Measurements from ENCODE around the gene KCNJ6. TPM values are rescaled to one million over a fixed set of nuclear protein-coding genes. Genes with fewer than 3 reads are reported as not detected.

Gene KCNJ6
- total RNA-seq, 1 donor from 2014 or later = not detected

GRCh38 chr21:37905291-37905690, 11.0 kb downstream of the KCNJ6 start:
- no peak for DNase-seq (ENCODE audit: low spot score)

- DNase-seq (ENCODE audit: low spot score) = no peak
Measured at GRCh38 chr21:37904856-37905255, 11.4 kb downstream of the KCNJ6 start.

GRCh38 chr21:37903396-37903795, 12.9 kb downstream of the KCNJ6 start:
- no peak for DNase-seq (ENCODE audit: low spot score)

GRCh38 chr21:37899146-37899545, 17.1 kb downstream of the KCNJ6 start:
- DNase-seq (ENCODE audit: low spot score) = no peak

DNA sequence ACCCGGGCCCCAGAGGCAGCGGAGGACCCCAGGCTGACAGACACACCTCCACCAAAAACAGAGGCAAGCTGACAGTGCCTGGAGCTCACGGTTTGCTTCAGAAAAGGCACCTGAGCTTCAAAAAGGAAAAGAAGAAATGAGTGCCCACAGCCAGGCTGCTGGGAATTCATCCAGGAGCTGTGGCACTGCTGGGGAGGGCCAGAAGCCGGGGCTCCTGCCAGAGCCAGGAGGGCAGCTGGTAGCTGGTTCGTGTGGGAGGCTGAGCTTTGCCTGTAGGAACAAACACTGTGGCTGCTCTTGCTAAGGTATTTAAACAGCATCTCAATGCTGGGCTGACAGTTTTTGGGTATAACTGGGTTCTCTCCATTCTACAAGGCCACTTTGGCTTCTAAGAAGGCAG, 19.5 kb downstream of the KCNJ6 start:
- DNase-seq (ENCODE audit: low spot score) = no peak

- no peak for DNase-seq (ENCODE audit: low spot score)
Measured at GRCh38 chr21:37891972-37892371, 24.3 kb downstream of the KCNJ6 start.

GRCh38 chr21:37888659-37889058, 27.6 kb downstream of the KCNJ6 start:
- no peak for DNase-seq (ENCODE audit: low spot score)

GRCh38 chr21:37886726-37887299, 29.4 kb downstream of the KCNJ6 start:
- DNase-seq (ENCODE audit: low spot score) = no peak

DNA sequence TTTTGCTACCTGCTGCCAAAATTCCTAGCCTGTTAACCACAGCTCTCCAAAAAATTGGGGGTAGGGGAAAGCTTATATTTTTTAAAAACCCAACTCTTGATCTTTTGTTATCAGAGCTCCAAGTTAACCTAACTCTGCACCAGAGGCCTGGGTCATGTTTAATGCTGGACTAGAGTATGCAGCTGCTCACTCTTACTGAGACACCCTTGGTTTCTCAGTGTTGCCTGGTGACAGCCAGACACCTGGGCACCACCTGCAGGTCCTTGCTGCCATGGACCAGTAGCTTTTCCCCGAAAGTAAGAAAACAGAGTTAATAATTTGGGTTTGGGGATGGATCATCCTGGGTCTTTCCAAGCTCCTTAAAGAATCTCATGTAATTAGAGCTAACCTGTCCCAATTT, 30.1 kb downstream of the KCNJ6 start:
- DNase-seq (ENCODE audit: low spot score) = no peak

- DNase-seq (ENCODE audit: low spot score) = no peak
Measured at GRCh38 chr21:37878946-37879660, 37.2 kb downstream of the KCNJ6 start.

DNA sequence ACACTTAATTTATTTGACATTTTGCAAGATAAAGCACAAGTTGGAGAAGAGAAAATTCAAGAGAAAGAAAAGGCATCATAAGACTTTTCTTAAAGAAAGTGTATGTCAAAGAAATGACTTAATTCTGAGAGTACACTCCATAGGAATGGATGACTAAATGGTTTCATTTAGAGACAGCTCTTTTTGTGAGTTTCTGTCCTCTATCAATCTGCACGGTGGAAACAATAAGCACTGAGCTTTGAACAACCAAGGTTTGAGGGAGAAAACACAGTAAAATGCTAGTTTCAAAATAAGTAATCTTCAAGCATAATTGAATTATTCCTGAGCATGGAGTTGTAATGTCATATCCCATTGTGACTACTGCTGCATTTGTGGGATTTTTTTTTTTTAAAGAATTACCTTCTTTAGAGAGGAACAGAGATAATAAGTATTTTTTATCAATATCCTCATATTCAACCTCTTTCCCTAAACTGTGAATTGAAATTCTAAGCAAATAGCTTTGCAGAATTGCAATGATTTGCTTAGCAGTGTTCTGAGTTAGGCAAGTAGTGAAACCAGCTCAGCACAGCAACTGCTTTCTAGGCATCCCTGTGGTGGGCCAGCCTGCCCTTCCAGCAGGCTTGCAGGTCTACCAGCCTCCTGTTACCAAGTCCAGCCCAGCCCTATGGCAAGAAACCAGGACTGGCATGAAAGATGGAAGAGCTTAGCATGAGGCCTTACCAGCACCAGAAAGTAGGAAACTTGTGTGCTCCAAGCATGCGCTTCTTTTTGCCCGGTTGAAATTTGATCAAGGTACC, 38.2 kb downstream of the KCNJ6 start:
- DNase-seq (ENCODE audit: low spot score) = no peak

DNA sequence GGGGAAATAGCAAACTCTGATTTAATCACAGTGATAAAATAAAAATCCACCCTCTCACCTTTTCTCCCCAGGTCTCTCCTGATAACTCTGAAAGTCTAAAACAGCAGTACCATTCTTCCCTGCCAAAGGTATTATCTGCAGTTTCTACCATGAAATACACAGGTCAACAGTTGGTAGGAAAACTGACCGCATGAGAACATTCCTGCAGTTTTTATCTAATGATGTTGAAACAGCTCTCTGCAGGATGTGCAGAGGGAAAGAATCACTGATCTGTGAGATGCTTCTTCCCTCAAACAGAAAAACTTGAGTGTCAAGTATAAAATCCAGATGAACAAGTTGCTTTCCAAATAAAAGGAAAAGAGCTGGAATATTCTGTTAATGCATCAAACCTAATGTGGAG, 39.1 kb downstream of the KCNJ6 start:
- no peak for DNase-seq (ENCODE audit: low spot score)

DNA sequence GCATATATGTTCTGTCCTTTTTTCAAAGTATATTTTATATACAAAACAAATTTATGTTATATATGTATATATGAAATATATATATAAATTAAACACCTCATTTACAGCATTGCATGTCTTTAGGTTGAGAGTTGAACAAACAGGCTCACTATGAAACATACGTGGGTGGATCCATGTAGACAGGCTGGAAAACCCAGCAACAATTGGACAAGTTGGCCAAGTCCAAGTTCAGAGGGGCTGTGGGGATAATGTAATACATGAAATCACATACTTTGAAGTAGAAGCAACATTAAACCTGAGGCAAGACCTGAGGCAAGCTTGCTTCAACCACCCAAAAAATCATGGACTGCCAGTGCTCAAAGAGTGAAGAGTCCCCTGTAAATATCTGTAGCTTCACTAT, 39.7 kb downstream of the KCNJ6 start:
- no peak for DNase-seq (ENCODE audit: low spot score)

GRCh38 chr21:37874904-37875780, 41.1 kb downstream of the KCNJ6 start:
- DNase-seq (ENCODE audit: low spot score) = no peak

GRCh38 chr21:37874481-37874880, 41.8 kb downstream of the KCNJ6 start:
- DNase-seq (ENCODE audit: low spot score) = no peak

GRCh38 chr21:37873655-37874054, 42.6 kb downstream of the KCNJ6 start:
- no peak for DNase-seq (ENCODE audit: low spot score)

DNA sequence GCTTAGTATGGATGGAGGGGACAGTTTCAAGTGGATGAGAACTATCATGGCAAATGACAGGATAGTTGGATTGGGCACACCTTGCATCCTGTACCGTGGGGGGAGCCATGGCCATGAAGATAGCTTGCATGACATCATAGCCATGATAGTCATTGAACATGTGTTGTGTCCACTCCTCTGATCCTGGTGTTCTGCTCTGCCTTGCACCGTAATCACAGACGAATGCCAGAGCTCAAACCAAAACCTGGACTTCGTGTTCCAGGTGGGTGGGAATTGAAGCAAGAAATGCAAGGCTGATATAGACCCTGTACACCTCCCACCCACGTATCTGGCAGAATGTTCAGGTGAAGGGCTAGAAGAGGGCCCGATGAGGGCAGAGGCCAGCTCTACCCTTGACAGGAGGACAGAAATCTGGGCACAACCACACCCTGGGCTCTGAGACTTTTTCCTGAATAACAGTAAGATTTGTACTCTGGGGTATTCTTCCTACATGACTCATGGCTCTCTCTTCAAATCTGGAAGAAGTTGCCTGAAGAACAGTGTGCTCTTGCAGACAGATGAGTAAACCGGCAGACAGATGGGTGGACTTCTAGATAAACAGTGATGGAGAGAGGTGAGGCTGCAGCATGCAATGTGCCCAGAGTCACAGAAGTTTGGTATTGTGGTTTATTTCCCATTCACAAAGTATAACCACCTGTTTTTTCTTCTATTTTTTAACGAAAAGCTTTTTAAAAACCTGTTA, 45.0 kb downstream of the KCNJ6 start:
- DNase-seq (ENCODE audit: low spot score) = no peak

DNA sequence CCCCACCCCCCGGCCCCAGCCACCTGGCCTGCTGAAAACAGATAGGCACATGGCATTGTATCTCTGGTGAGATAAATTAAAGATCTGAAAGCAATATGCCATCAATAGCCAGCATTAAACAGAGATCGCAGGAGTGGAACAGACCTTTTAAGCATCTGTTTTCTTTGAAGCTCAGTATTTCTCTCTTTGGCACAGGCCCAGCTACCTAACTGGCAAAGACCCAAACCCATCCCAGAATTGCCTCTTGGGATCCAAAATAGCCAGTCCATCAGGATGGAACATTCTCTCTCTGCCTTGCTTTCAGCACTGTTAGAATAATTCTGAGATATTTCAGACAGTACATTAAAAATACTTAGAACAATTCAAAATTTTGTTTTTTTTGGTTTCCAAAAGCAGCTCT, 46.0 kb downstream of the KCNJ6 start:
- DNase-seq (ENCODE audit: low spot score) = no peak

DNA sequence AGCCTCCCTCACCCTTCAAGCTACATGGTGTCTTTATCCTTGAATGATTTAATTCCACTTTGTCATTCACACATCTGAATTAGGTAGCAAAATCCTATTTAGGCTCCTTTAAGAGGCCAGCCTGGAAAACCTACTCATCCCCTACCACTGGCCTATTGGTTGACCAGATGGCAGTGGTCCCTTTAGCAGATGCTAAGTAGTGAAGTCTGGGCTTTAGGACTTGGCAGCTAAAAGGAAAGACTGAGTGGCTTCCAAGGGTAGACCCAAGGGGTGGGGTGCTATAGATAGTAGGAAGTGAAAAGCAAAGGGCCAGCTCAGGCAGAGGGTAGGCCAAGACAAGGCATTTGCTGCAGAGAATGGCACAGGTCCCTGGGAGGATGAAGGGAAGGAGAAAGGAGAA, 46.6 kb downstream of the KCNJ6 start:
- no peak for DNase-seq (ENCODE audit: low spot score)

DNA sequence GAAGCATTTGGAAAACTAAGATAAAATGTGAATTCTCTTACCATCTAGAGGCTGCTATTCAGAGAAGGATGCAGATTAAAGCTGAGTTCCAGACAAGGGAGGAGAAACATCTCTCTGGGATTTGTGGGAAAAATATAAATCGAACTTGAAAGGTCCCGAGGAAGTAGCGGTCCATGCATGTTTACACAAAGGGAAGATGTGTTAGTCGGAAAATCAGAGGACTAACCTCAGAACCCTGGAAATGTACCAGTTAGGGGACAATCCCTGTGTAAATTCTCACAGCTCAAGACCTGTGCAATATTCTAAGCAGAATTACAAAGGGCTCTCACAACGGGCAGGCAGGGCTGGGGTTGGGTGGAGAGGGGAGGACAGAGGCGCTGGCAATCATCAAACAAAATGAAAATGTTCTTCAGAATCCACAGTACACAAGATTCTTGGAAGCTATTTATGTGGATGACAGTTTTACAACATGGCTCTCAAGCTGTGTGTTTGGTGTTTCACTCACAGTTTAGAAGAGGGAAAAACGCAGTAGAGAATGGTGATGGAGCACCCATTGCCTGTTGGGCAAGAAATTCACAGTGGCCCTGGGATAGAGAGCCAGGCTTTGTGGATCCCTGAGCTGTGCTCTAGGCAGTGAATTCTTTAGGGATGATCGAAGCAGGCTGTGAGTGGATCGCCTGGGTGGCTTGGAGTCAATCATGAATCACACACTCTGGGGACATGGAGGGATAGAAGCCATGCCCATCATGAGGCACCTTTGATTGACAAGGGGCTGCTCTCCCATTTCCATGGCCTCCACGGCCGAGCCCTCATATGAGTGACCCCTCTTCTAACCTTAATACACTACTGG, 47.6 kb downstream of the KCNJ6 start:
- no peak for DNase-seq (ENCODE audit: low spot score)

Data from mesenteric fat pad (tissue), 1 donor.